GM21786 (cell line): ENCODE data around the gene ST6GALNAC1.
"Not testable (repeated sequence)": the region's sequence is repeated elsewhere in the genome, so short reads cannot be mapped to it uniquely, and the experiment has no call there.

Experiments
- ATAC-seq: cut with Tn5 transposase; IDR thresholded peaks from one replicate; pipeline ENCODE4 v1.9.1; 2021; ENCODE audit not compliant: unreplicated experiment

Gene ST6GALNAC1

DNA sequence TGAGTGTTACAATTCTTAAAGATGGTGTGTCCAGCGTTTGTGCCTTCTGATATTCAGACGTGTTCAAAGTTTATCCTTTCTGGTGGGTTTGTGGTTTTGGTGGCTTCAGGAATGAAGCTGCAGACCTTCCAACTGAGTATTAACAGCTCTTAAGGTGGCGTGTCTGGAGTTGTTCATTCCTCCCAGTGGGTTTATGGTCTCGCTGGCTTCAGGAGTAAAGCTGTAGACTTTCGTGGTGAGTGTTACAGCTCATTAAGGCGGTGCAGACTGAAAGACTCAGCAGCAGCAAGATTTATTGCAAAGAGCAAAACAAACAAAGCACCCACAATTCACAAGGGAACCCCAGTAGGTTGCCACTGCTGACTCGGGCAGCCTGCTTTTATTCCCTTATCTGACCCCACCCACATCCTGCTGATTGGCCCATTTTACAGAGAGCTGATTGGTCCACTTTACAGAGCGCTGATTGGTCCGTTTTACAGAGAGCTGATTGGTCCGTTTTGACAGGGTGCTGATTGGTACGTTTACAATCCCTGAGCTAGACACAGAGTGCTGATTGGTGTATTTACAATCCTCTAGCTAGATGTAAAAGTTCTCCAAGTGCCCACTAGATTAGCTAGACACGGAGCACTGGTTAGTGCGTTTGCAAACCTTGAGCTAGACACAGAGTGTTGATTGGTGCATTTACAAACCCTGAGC lies 29.3 kb downstream of the ST6GALNAC1 start:
- not testable (repeated sequence) for ATAC-seq

DNA sequence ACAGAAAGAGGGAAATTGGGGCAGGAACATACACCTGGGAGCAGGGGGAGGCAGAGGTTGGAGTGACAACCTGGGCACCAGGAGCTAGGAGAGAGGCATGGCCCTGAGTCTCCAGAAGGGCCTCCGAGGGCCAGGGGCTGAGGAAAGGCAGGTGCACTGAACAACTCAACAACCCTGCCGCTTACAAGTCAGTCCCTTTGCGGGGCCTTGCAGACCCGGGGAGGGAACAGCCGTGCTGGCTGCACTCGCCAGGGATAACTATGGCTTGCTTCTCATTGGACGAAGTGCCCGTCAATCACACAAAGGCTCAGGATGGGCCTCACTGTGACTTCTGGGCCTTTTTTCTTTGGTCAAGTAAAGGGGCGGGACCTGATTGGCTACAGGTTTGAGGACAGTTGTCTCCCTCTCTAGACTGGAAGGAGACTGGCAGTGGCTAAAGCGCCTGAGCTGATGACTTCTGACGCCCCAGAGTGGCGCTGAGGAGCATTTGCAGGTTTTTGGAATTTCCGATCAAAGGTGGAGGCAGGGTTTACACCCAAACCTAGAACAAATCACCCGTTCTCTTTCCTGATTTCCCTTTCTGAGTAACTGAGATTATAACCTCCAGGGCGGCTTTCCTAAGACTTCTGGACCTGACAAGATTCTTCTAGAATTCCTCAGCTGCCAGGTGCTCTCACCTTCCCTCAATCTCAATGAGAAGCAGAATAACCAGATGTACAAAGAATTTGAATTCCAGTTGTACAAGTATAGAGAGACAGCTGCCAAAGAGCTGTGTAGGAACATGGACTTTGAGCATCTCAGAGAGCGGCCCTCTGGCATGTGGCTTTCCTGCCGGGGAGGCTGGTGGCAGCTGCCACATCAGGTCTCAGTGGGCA lies 30.3 kb downstream of the ST6GALNAC1 start:
- ATAC-seq = no peak

DNA sequence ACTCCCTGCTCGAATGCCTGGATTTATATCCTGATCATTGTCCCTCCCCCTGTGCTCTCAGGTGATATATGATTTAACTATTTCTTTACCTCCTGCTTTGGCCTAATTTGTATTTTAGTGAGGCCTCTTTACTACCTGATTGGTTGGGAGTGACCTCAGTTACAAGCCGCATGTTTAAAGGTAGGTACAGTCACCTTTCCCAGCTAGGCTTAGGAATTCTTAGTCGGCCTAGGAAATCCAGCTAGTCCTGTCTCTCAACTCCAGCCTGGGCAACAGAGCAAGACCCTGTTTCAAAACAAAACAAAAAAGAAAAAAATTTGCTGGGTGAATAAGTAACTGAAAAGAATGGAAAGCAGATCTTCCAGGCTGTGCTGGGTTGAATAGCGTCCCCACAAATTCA lies 31.1 kb downstream of the ST6GALNAC1 start:
- no peak for ATAC-seq

DNA sequence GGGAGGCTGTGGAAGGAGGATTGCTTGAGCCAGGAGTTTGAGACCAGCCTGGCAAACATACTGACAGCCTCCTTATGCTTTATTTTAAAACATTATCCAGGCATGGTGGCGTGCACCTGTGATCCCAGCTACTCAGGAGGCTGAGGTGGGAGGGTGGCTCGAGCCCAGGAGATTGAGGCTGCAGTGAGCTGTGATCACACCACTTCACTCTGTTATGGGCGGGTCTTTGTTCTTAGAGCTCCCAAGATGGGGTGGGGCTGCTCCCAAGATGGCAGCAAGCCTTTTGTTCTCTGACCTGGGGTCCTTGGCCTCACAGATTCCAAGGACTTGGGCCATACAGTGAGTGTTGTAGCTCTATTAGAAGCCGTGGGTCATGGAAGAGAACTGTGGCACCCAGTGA lies 31.8 kb downstream of the ST6GALNAC1 start:
- ATAC-seq = no peak

DNA sequence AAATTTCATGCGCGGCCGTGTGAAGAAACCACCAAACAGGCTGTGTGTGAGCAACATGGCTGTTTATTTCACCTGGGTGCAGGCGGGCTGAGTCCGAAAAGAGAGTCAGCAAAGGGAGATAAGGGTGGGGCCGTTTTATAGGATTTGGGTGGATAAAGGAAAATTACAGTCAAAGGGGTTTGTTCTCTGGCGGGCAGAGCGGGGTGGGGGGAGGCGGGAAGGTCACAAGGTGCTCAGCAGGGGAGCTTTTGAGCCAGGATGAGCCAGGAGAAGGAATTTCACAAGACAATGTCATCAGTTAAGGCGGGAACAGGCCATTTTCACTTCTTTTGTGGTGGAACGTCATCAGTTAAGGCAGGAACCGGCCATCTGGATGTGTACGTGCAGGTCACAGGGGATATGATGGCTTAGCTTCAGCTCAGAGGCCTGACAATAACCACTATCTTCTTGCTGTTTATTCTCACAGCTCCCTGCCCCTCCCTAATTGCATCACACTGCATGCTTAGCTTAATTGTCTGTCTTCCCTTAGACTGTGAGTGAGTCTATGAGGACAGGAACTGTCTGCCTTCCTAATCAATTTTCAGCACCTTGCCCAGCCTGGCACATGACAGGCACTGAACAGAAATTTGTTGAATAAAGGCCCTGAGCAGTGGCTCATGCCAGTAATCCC lies 32.3 kb downstream of the ST6GALNAC1 start:
- ATAC-seq = not testable (repeated sequence)

DNA sequence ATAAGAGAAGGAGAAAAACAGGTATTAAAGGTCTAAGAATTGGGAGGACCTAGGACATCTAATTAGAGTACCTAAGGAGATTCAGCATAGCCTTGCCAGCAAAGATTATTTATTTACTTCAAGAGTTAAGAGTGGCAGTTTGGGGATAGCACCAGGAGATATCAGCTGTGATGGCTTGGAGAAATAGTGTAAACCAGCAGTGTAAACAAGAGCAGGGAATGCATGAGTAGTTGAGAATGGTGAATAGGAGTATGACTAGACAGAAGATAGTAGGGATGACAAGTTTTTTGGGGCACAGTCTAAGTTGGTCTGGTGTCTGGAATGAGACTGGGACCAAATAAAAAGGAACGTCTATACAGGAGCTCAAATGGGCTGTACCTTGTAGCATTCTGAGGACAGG lies 36.9 kb downstream of the ST6GALNAC1 start:
- not testable (repeated sequence) for ATAC-seq

DNA sequence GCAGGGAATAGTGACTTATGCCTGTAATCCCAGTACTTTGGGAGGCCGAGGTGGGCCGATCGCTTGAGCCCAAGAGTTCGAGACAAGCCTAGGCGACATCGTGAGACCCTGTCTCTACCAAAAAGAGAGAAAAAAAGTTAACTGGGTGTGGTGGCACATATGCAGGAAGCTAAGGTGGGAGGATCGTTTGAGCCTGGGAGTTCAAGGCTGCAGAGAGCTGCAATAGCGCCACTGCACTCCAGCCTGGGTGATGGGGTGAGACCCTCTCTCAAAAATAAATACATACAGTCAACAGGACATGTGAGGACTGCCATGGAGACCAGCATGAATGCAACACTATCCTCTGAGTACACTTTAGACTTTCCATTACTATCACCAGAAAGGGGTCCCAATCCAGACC lies 42.5 kb downstream of the ST6GALNAC1 start:
- ATAC-seq = no peak

DNA sequence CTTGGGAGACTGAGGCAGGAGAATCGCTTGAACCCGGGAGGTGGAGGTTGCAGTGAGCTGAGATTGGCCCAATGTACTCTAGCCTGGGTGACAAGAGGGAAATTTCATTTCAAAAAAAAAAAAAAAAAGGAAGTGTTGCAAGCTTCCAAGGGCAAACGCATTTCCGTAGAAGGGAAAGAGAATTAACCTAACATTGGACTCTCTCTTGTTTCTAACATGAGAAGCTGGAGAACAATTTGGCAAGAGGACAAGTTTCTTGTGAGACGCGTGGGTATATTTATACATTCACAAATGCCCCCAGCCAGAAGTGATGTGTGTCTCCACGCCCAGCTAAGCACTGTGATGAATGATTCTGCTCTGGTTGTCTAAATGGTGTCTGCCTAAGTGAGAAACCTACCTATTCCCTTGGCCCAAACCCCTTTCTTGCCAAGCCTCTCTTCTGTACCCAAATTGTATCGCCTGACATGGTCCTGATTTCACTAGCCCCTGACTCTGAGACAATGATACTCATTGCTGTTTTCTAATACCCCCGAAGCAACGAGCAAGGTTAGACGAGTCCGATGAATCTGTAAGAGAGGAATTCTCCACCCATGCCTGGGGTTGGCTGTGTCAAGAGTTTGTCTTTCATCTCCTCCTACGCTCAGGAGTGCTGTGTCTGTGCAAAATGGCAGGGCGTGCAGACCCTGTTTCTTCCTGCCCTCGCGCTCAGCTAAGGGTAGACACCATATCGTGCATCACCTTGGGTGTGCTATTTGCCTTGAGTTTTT lies 43.7 kb downstream of the ST6GALNAC1 start:
- no peak for ATAC-seq

DNA sequence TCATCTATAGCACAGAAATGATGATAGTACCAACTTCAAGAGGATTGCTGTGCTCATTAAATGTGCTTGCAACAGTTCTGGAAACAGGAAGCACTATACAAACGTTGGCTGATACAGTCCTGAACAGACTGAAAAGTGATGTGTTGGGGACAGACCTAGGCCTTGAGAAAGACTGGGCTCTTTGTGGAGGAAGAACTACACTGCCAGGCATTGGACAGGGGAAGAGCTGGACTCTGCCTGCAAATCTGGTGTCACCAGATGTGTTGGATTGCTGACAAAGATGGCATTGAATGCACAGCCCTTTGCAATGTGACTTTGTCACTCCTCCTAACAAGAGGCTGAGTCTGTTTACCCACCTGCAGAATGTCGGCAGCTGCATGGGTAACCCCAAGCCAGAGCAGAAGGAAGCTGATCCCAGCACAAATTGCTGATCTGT lies 45.5 kb downstream of the ST6GALNAC1 start:
- ATAC-seq = no peak

DNA sequence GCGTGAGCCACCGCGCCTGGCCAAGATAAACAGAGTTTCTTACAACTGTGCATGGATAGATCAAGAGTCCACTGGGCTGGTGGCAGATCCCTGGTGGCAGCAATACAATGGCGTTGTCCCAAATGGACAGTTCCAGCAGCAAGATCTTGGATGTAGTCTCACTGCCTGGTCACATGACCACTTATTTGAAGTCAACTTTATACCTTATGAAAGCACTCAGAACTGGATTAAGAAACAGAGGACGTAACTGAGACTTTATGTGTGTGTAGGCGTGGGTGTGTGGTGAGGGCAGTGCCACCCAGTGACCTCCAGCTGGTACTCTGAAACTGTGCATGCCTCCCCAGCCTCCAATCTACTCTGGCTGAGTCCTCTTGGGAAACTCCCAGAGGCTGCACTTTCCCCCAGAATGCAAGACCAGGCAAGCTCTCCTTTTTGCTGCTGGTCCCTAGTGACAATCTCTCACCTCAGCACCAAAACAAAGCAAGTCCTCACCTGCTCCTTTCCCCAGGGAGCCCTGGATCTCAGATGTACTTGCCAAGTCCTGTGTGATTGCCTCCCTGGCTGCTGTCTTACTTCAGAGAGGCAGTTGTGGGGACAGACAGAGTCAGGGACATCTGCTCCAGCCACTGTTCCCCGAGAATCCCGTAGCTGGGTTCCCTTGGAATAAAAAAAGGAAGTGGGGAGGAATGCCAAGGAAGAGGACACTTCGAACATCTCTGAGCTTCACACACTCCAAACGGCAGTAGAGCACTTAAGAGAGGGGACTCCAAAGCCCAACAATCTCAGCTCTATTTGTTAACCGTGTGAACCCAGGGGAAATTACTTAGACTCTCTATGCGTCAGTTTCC lies 46.2 kb downstream of the ST6GALNAC1 start:
- ATAC-seq = no peak

DNA sequence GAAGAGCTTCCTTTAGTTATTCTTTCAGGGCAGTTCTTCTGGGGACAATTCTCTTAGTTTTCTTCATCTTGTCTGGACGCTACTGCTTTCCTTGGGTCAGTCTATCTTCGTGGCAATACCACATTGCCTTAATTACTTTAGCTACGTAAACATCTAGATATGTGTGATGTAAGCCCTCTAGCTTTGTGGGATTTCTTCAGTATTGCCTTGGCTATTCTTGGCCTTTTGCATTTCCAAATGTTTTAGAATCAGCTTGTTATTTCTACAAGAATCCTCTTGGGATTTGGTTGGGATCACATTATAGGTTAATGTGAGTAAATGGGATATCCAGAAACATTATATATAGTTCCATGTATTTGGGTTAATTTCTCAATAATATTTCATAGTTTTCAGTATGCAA lies 48.9 kb downstream of the ST6GALNAC1 start:
- no peak for ATAC-seq

DNA sequence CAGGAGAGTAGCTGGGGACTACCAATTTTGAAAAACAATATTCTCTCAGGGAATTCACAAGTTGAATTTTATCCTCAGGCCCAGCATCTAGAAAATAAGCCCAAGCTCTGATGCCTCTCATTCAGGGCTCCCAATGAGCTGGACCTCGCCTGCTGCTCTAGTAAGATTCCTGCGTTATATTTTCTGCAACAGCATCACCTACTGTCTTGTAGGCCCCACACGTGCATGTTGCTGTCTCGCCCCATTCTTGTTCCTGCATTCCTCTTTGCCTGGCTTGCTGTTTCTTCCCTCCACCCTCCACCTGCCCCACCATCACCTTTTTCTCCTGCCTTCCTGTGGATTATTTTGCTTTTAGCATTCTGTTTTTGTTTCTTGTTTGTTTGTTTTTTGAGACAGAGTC lies 49.6 kb downstream of the ST6GALNAC1 start:
- no peak for ATAC-seq

DNA sequence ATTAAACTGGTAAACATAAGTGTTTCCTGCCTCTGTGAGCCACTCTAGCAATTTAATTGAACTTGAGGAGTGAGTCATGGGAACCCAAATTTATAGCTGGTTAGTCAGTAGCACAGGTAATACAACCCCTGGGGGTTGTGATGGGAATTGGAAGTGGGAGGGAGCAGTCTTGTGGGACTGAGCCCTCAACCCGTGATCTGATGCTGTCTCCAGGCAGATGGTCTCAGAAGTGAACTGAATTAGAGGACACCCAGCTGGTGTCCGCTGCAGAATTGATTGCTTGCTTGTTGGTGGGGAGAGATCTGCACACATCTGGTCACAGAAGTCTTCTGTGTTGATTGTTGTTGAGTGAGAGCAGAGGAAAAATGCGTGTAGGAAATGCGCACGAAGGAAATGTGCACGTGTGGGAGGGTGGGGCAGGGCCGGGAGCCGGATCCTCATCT lies 50.2 kb downstream of the ST6GALNAC1 start:
- ATAC-seq = no peak

DNA sequence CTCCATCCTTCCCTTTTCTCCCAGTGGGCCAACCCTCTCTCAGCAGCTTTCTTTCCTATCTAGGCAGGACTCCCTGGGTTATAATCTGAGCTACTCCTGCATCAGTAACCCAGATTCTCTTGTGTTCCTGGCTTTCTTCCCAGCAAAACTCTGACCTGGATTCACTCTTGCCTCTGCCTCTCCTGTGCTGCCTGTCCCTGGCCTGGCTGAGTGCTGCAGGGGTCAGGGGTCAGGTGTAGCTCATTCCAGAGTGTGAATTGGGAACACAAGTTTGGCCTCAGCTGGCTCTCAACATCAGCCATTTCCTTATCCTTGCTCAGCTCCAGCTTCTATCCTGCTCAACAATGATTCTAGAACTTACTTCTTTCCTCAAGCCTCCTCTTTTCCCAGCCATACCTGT lies 55.4 kb downstream of the ST6GALNAC1 start:
- no peak for ATAC-seq

DNA sequence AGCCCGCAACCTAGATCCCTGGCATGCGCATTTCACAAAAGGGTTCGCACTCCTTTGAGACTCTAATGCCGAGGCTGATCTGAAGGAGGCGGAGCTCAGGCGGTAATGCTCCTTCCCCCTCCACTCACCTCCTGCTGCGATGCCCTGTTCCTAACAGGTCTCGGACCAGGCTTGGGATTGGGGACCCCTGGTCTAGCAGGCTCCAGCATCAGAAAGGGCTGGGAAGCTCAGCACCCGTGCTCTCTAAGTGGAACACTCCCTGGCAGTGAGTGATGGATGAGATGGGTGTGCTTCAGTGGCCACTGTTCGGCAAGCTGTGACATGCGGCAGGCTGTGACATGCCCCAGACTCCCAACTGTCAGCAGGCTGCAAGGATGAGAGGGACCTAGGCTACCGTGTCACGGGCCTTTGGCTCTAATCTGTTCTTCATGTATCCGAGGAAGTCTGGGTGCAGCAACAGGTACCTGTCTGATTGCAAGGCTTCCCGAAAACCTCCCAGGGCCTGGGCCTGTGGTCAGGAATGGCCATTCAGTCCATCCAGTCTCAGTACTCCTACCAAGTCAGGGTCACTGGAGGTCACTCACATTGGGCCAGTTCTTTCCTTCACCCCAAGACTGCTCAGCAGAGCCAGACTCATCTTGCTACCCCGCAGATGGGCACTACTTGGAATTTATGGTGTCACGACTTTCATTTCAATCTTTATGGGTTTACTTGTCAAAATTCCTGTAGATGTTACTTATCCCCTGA lies 56.6 kb downstream of the ST6GALNAC1 start:
- ATAC-seq = no peak

DNA sequence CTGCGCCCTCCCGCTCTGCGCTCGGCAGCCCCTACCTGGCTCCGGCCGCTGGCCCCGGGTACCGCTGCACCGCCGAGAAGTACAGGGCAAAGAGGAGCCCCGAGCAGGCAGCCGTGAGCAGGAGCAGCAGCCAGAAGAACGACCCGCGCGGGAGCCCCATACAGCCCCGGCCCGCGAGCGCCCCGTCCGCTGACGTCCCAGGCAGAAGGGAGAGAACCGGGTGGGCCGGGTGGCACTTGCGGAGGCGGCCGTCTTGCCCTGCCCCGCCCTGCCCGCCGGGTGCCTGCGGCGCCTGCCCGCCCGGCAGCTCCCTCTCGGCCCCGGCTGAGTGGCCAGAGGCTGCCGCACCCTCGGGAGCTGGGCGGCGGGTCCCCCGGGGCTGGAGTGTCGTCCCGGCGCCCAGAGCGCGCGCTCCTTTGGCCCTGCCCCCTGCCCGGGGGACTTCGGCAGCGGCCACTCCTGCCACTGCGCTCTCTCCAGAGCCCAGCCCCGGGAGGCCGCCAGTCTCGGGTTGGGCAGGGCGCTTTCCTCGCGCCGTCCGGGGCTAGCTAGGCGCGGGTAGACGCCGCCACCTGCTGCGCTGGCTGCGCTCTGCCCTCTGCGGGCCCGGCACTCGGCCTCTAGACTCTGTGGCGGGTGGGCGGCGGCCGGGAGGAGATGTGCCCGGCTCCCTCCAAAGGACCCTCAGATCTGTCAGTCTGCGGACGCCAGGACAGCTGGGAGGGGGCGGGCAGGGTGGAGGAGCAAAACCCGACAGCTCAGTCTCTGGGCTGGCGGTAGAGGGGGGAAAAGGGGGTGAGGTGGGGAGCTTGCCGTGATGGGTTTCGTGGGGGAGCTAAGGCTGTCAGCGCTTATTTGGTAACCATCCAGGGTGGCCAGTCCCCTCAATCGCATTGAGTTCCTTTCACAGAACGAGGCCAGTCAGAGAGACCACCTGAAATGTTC lies 57.6 kb downstream of the ST6GALNAC1 start, which contains the start of gene ST6GALNAC2:
Gene ST6GALNAC2 (minus strand): TSS at position 212 of the 945 bp plus-strand sequence. CDS start 52 bp downstream, at position 160.
- ATAC-seq = no peak

DNA sequence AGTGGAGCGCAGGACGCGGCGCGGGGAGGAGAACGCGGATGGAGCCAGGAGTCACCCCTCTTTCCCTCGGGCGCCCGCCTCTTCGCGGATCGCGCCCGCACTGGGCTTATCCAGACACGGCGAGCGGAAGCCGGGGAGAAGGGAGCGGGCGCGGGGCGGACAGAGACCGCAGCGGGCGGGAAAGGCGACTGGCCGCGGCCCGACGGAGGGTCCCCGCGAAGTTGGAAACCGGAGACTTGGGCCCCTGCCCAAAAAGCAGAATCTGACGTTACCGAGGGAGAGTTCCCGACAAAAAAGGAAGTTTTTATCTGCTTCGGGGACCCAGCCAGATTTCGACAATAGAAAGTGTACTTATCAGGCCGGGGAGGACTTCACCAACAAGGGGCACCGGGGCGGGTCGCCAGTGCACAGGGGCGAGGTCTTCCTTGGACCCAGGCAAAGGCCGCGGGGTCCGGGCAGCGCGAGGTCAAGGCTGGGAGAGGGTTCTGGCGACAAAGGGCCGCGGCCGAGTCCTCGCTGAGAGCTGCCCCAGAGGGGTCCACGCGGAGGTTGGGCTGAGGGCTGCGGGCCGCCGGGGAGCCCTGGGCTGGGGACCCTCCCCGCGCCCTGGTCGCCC lies 58.4 kb downstream of the ST6GALNAC1 start:
- ATAC-seq = no peak
